ENCODE results near the gene RPS25. TPM values are rescaled to one million over a fixed set of nuclear protein-coding genes. Genes with fewer than 3 reads are reported as not detected.
A peak's percentile ranks its signal among the peaks of the same experiment; 100 is the strongest.

The RPS25 gene
- total RNA-seq, 1 experiment from 2014 or later = 1,450 TPM

- Mint-ChIP-seq H3K36me3 (ENCODE audit: insufficient read depth in 1 of 3, low read depth in 3 of 3) (peaks cover 7 to 24% (median 21%) of the 10 kb centered on the region in 3 experiments; a peak in 6 of 7 replicates), H3K27me3 (ENCODE audit: low read depth) (no peaks in the 10 kb centered on the region), H3K4me3 (peak within 1 kb of the TSS; percentile 95 to 97), H3K27ac (peak within 1 kb of the TSS; percentile 84 to 97 (median 97)), H3K9me3 (no peaks in the 10 kb centered on the region; a peak in 1 of 5 replicates), H3K4me1 (peaks cover 7 to 10% of the 10 kb centered on the region in 2 experiments)
- no peak within 1 kb of the TSS for H4K91ac ChIP-seq (ENCODE audit: insufficient read length, low read depth, low read length)
- peaks cover 7% of the 10 kb centered on the region for H3K23me2 ChIP-seq (ENCODE audit: insufficient read length, low read depth, low read length, poor library complexity, severe bottlenecking)
- H3K79me2 ChIP-seq (ENCODE audit: insufficient read depth, low read length) = no peaks in the 10 kb centered on the region; the same call in 1 of the 2 replicates
- no peak within 1 kb of the TSS for H2BK20ac ChIP-seq (ENCODE audit: low read depth, low read length, poor library complexity, severe bottlenecking)
- H2BK120ac ChIP-seq (ENCODE audit: low read depth, low read length, poor library complexity, severe bottlenecking) = no peak within 1 kb of the TSS
- H3K4me1 ChIP-seq (ENCODE audit: insufficient read depth, low read length) = no peaks in the 10 kb centered on the region
- H3K18ac ChIP-seq (ENCODE audit: insufficient read length, low read depth, low read length) = no peak within 1 kb of the TSS
- no peak within 1 kb of the TSS for H4K5ac ChIP-seq (ENCODE audit: insufficient read length, low read depth, low read length)
- no peak within 1 kb of the TSS for H2AFZ ChIP-seq (ENCODE audit: low read length)
- H4K20me1 ChIP-seq (ENCODE audit: control insufficient read depth, insufficient read depth, insufficient read length) = no peaks in the 10 kb centered on the region
- H3T11ph ChIP-seq (ENCODE audit: low read length) = no peak within 1 kb of the TSS
- H3K14ac ChIP-seq (ENCODE audit: insufficient read depth, low read length) = peak within 1 kb of the TSS; percentile 54; the same call in 1 of the 2 replicates
- H3K9me3 ChIP-seq (ENCODE audit: control insufficient read depth, low read depth, low read length) = no peaks in the 10 kb centered on the region
- no CpG with 5 or more reads among the region's 49 CpGs for WGBS (ENCODE audit: extremely low coverage, insufficient read length, low lambda C conversion rate)
- no peak for TF ChIP-seq CTCF (conservative IDR thresholded peaks at IDR 0.05)
- no peak within 1 kb of the TSS for H2BK12ac ChIP-seq (ENCODE audit: insufficient read length, low read depth, low read length)
- H2BK5ac ChIP-seq (ENCODE audit: insufficient read length, low read length) = no peak within 1 kb of the TSS
- H3K27ac ChIP-seq (ENCODE audit: insufficient read length, low read depth, low read length) = no peak within 1 kb of the TSS
- no peaks in the 10 kb centered on the region for H3K27me3 ChIP-seq (ENCODE audit: insufficient read depth, low read length)
- H3K56ac ChIP-seq (ENCODE audit: insufficient read length, low read depth, low read length) = no peak within 1 kb of the TSS
- H4K8ac ChIP-seq (replicated peaks; ENCODE audit: insufficient read length, low read depth, low read length) = no peak within 1 kb of the TSS
- peak within 1 kb of the TSS; percentile 97 for H3K9ac ChIP-seq (ENCODE audit: extremely low read depth, insufficient read length, low read length)
- no peak within 1 kb of the TSS for H3K23ac ChIP-seq (ENCODE audit: insufficient read length, low read depth, low read length)
- peaks cover 5% of the 10 kb centered on the region for H3K79me1 ChIP-seq (ENCODE audit: insufficient read depth, low read depth, low read length, poor library complexity, severe bottlenecking)
- no peak within 1 kb of the TSS for H2AK5ac ChIP-seq (ENCODE audit: insufficient read length, low read length)
- peak; percentile 97 for DNase-seq
- no peak within 1 kb of the TSS for H3K4ac ChIP-seq (ENCODE audit: low read depth, low read length)
- H2BK15ac ChIP-seq (ENCODE audit: low read depth, low read length) = no peak within 1 kb of the TSS
- peak within 1 kb of the TSS; percentile 83 for H3K4me2 ChIP-seq (ENCODE audit: insufficient read depth, insufficient read length, low read length)
Measured at GRCh38 chr11:119067371-119068222, 49.5 kb upstream of the RPS25 start, which contains the start of gene VPS11. Gene VPS11, plus strand, starts transcription at chr11:119067818. Its CDS starts 6 bp downstream, at chr11:119067824.
